H9 (cell line): ENCODE results near the gene OSBPL9. TPM values are rescaled to one million over a fixed set of nuclear protein-coding genes. Genes with fewer than 3 reads are reported as not detected.

Experiments
- DNase-seq: peaks from one replicate; pipeline ENCODE4 v3.0.0-alpha.2; 2017
- H2AFZ ChIP-seq: one replicate; pipeline ENCODE4 v1.6.1; 2013; ENCODE audit warnings: mild to moderate bottlenecking, low read length, control low read depth, moderate library complexity
- H2AK5ac ChIP-seq: 2 replicates; pipeline ENCODE4 v1.6.1; 2013; ENCODE audit warnings: low read length, control low read depth, mixed read lengths; ENCODE audit not compliant: insufficient read length
- H2BK120ac ChIP-seq: one replicate; pipeline ENCODE4 v1.6.1; 2013; ENCODE audit warnings: low read depth, mild to moderate bottlenecking, low read length, control low read depth, inconsistent platforms; ENCODE audit not compliant: poor library complexity, severe bottlenecking
- H2BK12ac ChIP-seq: 2 replicates; pipeline ENCODE4 v1.6.1; 2013; ENCODE audit warnings: low read length, control low read depth, mixed read lengths, low read depth; ENCODE audit not compliant: insufficient read length
- H2BK15ac ChIP-seq: 2 replicates; pipeline ENCODE4 v1.6.1; 2013; ENCODE audit warnings: low read depth, low read length, control low read depth
- H2BK20ac ChIP-seq: one replicate; pipeline ENCODE4 v1.6.1; 2013; ENCODE audit warnings: low read depth, mild to moderate bottlenecking, low read length, control low read depth, inconsistent platforms; ENCODE audit not compliant: poor library complexity, severe bottlenecking
- H2BK5ac ChIP-seq: 2 replicates; pipeline ENCODE4 v1.6.1; 2013; ENCODE audit warnings: low read length, control low read depth, mixed read lengths; ENCODE audit not compliant: insufficient read length
- H3K14ac ChIP-seq: 2 replicates; pipeline ENCODE4 v1.6.1; 2013; ENCODE audit warnings: low read length, control low read depth; ENCODE audit not compliant: insufficient read depth
- H3K18ac ChIP-seq: 2 replicates; pipeline ENCODE4 v1.6.1; 2013; ENCODE audit warnings: low read depth, mild to moderate bottlenecking, mixed read lengths, low read length, control low read depth; ENCODE audit not compliant: insufficient read length
- H3K23ac ChIP-seq: 2 replicates; pipeline ENCODE4 v1.6.1; 2013; ENCODE audit warnings: low read length, control low read depth, mixed read lengths, low read depth; ENCODE audit not compliant: insufficient read length
- H3K23me2 ChIP-seq: 2 replicates; pipeline ENCODE4 v1.6.1; 2013; ENCODE audit warnings: low read depth, mild to moderate bottlenecking, mixed read lengths, low read length, control low read depth; ENCODE audit not compliant: insufficient read length, poor library complexity, severe bottlenecking
- H3K27ac ChIP-seq: 2 replicates; pipeline ENCODE4 v1.5.1; 2013; ENCODE audit warnings: low read length, control low read depth, mixed read lengths, low read depth; ENCODE audit not compliant: insufficient read length
- H3K27me3 ChIP-seq: 2 replicates; pipeline ENCODE4 v1.6.1; 2013; ENCODE audit warnings: low read length, control low read depth, inconsistent platforms; ENCODE audit not compliant: insufficient read depth
- H3K4ac ChIP-seq: 2 replicates; pipeline ENCODE4 v1.6.1; 2013; ENCODE audit warnings: low read depth, mild to moderate bottlenecking, control low read depth, inconsistent platforms, low read length, moderate library complexity
- H3K4me1 ChIP-seq: 2 replicates; pipeline ENCODE4 v1.6.1; 2013; ENCODE audit warnings: low read length, control low read depth, inconsistent platforms; ENCODE audit not compliant: insufficient read depth
- H3K4me2 ChIP-seq: 2 replicates; pipeline ENCODE4 v1.6.1; 2013; ENCODE audit warnings: low read length, control low read depth, mixed read lengths; ENCODE audit not compliant: insufficient read length, insufficient read depth
- H3K56ac ChIP-seq: 2 replicates; pipeline ENCODE4 v1.6.1; 2013; ENCODE audit warnings: low read depth, mild to moderate bottlenecking, mixed read lengths, low read length, control low read depth; ENCODE audit not compliant: insufficient read length
- H3K79me1 ChIP-seq: 2 replicates; pipeline ENCODE4 v1.6.1; 2013; ENCODE audit warnings: low read depth, mild to moderate bottlenecking, moderate library complexity, low read length, control low read depth, inconsistent platforms; ENCODE audit not compliant: insufficient read depth, poor library complexity, severe bottlenecking
- H3K79me2 ChIP-seq: 2 replicates; pipeline ENCODE4 v1.6.1; 2013; ENCODE audit warnings: low read length, control low read depth, inconsistent platforms; ENCODE audit not compliant: insufficient read depth
- H3K9ac ChIP-seq: 2 replicates; pipeline ENCODE4 v1.6.1; 2013; ENCODE audit warnings: low read length, control low read depth, mixed read lengths; ENCODE audit not compliant: insufficient read length; ENCODE audit errors: extremely low read depth
- H3K9me3 ChIP-seq: one replicate; pipeline ENCODE4 v1.6.1; 2013; ENCODE audit warnings: low read depth, low read length, inconsistent platforms; ENCODE audit not compliant: control insufficient read depth
- H3T11ph ChIP-seq: one replicate; pipeline ENCODE4 v1.6.1; 2013; ENCODE audit warnings: mild to moderate bottlenecking, low read length, control low read depth, inconsistent platforms
- H4K20me1 ChIP-seq: one replicate; pipeline ENCODE4 v1.6.1; 2013; ENCODE audit not compliant: control insufficient read depth, insufficient read length, insufficient read depth
- H4K5ac ChIP-seq: 2 replicates; pipeline ENCODE4 v1.6.1; 2013; ENCODE audit warnings: low read depth, mild to moderate bottlenecking, mixed read lengths, low read length, control low read depth; ENCODE audit not compliant: insufficient read length
- H4K8ac ChIP-seq: replicated peaks from 2 replicates; pipeline ENCODE4 v1.6.1; 2013; ENCODE audit warnings: low read length, control low read depth, mixed read lengths, low read depth; ENCODE audit not compliant: insufficient read length
- H4K91ac ChIP-seq: 2 replicates; pipeline ENCODE4 v1.6.1; 2013; ENCODE audit warnings: low read depth, mild to moderate bottlenecking, moderate library complexity, mixed read lengths, low read length, control low read depth; ENCODE audit not compliant: insufficient read length
- H3K27ac Mint-ChIP-seq, 3 experiments: 2 replicates in 2 of 3; 3 replicates in 1 of 3; pipeline ENCODE4 v1.8.0; 2020 to 2021; ENCODE audit warnings: mixed read lengths in 3 of 3, mild to moderate bottlenecking in 1 of 3, moderate library complexity in 1 of 3
- H3K27me3 Mint-ChIP-seq: 2 replicates; pipeline ENCODE4 v1.8.0; 2021; ENCODE audit warnings: low read depth, mild to moderate bottlenecking, moderate library complexity, mixed read lengths
- H3K36me3 Mint-ChIP-seq, 3 experiments: 2 replicates in 2 of 3; 3 replicates in 1 of 3; pipeline ENCODE4 v1.8.0; 2020 to 2021; ENCODE audit warnings: low read depth in 3 of 3, mixed read lengths in 3 of 3; ENCODE audit not compliant: insufficient read depth in 1 of 3
- H3K4me1 Mint-ChIP-seq, 2 experiments: 2 replicates each; pipeline ENCODE4 v1.8.0; 2020; ENCODE audit warnings: mixed read lengths in 2 of 2
- H3K4me3 Mint-ChIP-seq, 2 experiments: 2 replicates in 1 of 2; 3 replicates in 1 of 2; pipeline ENCODE4 v1.8.0; 2020 to 2021; ENCODE audit warnings: mild to moderate bottlenecking in 2 of 2, mixed read lengths in 2 of 2, moderate library complexity in 1 of 2
- H3K9me3 Mint-ChIP-seq, 2 experiments: 2 replicates in 1 of 2; 3 replicates in 1 of 2; pipeline ENCODE4 v1.8.0; 2020; ENCODE audit warnings: mild to moderate bottlenecking in 2 of 2, mixed read lengths in 2 of 2, moderate library complexity in 1 of 2
- WGBS: extraction: QIAGEN DNeasy Blood & Tissue Kit; methylation state at CpG from one replicate; pipeline ENCODE4 v1.1.7; 2013; ENCODE audit warnings: missing lambda C conversion rate, low lambda C conversion rate, mixed read lengths; ENCODE audit not compliant: insufficient read length; ENCODE audit errors: extremely low coverage; 5-methylcytosine and 5-hydroxymethylcytosine counted together
- total RNA-seq: library from RNA; stranded (reverse); gene quantifications from 2 replicates; pipeline ENCODE4 v1.2.1, GENCODE V29; 2021
- TF ChIP-seq, protein P1 (sequence below): fragments of 200-600 bp; sonication (generic); conservative IDR thresholded peaks from 3 replicates; pipeline ENCODE4 v1.8.0; 2021; ENCODE audit warnings: antibody characterized with exemption, mild to moderate bottlenecking

OSBPL9 gene
- total RNA-seq, 1 experiment from 2014 or later, result 76.7 TPM

DNA sequence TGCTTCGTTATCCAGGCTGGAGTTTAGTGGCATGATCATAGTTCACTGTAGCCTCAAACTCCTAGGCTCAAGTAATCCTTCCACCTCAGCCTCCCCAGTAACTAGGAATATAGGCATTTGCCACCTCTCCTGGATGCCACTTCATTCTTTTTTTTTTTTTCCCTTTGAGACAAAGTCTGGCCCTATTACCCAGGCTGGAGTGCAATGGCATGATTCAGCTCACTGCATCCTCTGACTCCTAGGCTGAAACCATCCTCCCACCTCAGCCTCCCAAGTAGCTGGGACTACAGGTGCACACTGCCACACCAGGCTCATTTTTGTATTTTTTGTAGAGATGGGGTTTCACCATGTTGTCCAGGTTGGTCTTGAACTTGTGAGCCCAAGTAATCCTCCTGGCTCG lies 19.3 kb downstream of the OSBPL9 start:
- no peak overlapping the region for H3K9ac ChIP-seq
- Mint-ChIP-seq H3K27ac (no peak overlapping the region), H3K27me3 (no peaks in the 10 kb centered on the region), H3K36me3 (no peaks in the 10 kb centered on the region), H3K4me3 (no peak overlapping the region), H3K4me1 (peaks cover 1 to 3% of the 10 kb centered on the region in 2 experiments; a peak in 3 of 4 replicates), H3K9me3 (no peaks in the 10 kb centered on the region)
- no peak overlapping the region for H3K14ac ChIP-seq
- no peak overlapping the region for H3K56ac ChIP-seq
- H3K4me1 ChIP-seq, result no peaks in the 10 kb centered on the region
- H3K23me2 ChIP-seq, result no peaks in the 10 kb centered on the region
- H4K91ac ChIP-seq, result no peak overlapping the region
- H2AFZ ChIP-seq, result no peak overlapping the region
- H3T11ph ChIP-seq, result no peak overlapping the region
- no peak overlapping the region for H3K18ac ChIP-seq
- H2BK20ac ChIP-seq, result no peak overlapping the region
- no CpG with 5 or more reads among the region's 2 CpGs for WGBS
- H3K4ac ChIP-seq, result no peak overlapping the region
- H2BK15ac ChIP-seq, result no peak overlapping the region
- no peak overlapping the region for H3K23ac ChIP-seq
- H4K8ac ChIP-seq, result no peak overlapping the region
- DNase-seq, result no peak
- peaks cover 6% of the 10 kb centered on the region for H3K79me1 ChIP-seq
- H4K20me1 ChIP-seq, result no peaks in the 10 kb centered on the region
- no peak overlapping the region for H2BK120ac ChIP-seq
- no peak overlapping the region for H2BK5ac ChIP-seq
- H4K5ac ChIP-seq, result no peak overlapping the region
- H3K4me2 ChIP-seq, result no peak overlapping the region
- no peak overlapping the region for H3K27ac ChIP-seq
- H2BK12ac ChIP-seq, result no peak overlapping the region
- no peaks in the 10 kb centered on the region for H3K79me2 ChIP-seq
- H2AK5ac ChIP-seq, result no peak overlapping the region
- H3K27me3 ChIP-seq, result no peaks in the 10 kb centered on the region
- no peaks in the 10 kb centered on the region for H3K9me3 ChIP-seq
- TF ChIP-seq, protein P1, sequence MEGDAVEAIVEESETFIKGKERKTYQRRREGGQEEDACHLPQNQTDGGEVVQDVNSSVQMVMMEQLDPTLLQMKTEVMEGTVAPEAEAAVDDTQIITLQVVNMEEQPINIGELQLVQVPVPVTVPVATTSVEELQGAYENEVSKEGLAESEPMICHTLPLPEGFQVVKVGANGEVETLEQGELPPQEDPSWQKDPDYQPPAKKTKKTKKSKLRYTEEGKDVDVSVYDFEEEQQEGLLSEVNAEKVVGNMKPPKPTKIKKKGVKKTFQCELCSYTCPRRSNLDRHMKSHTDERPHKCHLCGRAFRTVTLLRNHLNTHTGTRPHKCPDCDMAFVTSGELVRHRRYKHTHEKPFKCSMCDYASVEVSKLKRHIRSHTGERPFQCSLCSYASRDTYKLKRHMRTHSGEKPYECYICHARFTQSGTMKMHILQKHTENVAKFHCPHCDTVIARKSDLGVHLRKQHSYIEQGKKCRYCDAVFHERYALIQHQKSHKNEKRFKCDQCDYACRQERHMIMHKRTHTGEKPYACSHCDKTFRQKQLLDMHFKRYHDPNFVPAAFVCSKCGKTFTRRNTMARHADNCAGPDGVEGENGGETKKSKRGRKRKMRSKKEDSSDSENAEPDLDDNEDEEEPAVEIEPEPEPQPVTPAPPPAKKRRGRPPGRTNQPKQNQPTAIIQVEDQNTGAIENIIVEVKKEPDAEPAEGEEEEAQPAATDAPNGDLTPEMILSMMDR, result no peak
